ENCODE results near the gene EIF4A2.

- no peak for TF ChIP-seq ZNF274 (IDR thresholded peaks at IDR 0.05; ENCODE audit: low read depth, low read length)
- no peak for TF ChIP-seq YY1 (IDR thresholded peaks at IDR 0.05; ENCODE audit: insufficient read depth, insufficient read length)
- no peak for TF ChIP-seq SUZ12 (IDR thresholded peaks at IDR 0.05; ENCODE audit: extremely low read depth, insufficient read depth, insufficient read length)
These were observed 19.3 kb downstream of the EIF4A2 start for GRCh38 chr3:186802701-186803100.

All from NT2/D1 (cell line).